ENCODE data around the gene KCNQ1OT1. TPM values are rescaled to one million over a fixed set of nuclear protein-coding genes. Genes with fewer than 3 reads are reported as not detected.

The KCNQ1OT1 gene
- total RNA-seq, 1 donor from 2014 or later: 7.2 TPM

DNA sequence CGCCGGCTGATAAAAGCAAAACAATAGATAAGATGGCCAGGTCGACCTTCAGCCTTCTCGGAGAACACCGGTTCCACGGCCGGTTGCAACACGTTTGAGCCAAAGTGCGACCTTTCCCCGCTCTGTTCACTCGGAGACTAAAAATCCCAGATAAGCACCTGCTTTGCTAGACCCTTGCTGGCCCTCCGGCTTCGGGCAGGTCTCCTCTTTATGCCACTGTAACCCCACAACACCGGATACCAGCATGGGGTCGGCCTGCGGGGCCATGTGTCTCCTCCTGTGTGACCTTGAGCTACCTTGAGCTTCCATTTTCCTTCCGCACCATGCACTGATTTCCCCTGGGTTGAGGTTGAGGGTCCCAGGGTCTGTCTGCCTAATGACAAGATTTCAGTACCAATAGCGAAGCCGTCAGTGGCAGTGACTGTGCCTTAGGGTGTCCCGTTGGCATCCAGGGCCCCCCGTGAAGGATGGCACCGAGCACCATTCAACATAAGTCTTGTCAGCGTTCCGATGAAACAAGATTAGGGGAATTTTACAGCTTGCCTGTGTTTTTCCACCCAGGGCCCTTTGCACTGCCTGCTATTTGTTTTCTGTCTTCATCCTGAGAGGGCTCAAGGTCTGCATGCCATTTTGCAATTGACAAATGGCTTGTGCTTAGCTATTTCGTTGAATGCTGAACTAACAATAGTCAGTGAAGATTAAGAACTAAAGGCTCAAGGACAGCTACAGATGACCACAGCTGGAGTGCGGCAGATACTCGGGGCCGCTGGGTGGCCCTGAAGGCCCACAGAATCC lies 136.4 kb downstream of the KCNQ1OT1 start:
- intact Hi-C loops (cut with DNase I): no loop called here
- DNase-seq (ENCODE audit: low spot score): peak; percentile 47
- ATAC-seq: no peak

DNA sequence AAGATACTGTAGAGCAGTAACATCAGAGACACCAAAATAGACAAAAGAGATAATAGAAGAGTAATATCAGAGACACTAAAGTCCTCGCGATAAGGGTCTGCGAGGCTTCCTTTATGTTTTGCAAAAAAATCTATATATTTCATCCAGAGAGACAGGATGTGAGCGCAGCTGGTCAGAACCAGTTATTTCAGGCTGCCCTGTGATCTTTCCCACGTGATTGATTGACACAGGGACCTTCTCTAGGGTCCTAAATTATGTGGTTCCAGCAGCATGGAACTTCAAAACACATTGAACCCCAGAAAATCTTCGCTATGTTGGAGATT lies 136.9 kb downstream of the KCNQ1OT1 start:
- ATAC-seq: no peak
- no peak for DNase-seq (ENCODE audit: low spot score)
- intact Hi-C loops (cut with DNase I): no loop called here

- ATAC-seq (peak; percentile 76), DNase-seq (ENCODE audit: low spot score) (peak; percentile 71)
- intact Hi-C loops (cut with DNase I): no loop called here
Observed at GRCh38 chr11:2561696-2562581, 137.9 kb downstream of the KCNQ1OT1 start.

- intact Hi-C loops (cut with DNase I): no loop called here
- DNase-seq (ENCODE audit: low spot score) (peak; percentile 55), ATAC-seq (no peak)
Observed at GRCh38 chr11:2559527-2560311, 140.1 kb downstream of the KCNQ1OT1 start.

DNA sequence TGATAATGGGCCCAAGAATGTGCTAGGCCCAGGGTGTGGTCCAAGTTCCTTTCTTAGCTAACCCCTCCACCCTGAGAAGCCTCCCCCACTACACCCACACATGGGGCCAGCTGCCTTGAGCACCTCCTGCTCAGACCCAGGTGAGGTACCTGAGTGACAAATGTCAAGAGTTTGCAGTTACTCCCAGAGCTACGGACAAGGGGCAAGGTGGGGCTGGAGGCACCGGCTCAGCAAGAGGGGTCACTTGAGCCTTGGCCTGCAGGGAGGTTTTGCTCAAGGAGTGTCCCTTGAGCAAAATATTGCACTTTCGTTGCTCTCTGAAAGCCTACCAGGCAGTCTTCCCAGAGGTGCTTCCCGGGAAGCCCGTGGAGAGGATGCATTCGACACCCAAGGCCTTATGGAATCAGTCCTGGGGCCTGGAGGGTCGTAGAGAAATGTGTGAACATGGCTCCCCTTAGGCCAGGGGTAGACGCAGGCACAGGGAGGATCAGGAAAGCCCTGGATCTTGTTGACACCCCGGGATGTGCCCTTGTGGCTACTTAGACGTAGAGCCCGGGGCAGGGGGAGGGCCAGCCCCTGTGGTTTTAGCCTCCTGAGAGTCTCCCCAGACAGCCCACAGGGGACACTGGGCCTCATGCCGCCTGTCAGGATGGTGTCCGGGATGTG lies 140.8 kb downstream of the KCNQ1OT1 start:
- intact Hi-C loops (cut with DNase I): no loop called here
- ATAC-seq (no peak), DNase-seq (ENCODE audit: low spot score) (peak; percentile 2)

DNA sequence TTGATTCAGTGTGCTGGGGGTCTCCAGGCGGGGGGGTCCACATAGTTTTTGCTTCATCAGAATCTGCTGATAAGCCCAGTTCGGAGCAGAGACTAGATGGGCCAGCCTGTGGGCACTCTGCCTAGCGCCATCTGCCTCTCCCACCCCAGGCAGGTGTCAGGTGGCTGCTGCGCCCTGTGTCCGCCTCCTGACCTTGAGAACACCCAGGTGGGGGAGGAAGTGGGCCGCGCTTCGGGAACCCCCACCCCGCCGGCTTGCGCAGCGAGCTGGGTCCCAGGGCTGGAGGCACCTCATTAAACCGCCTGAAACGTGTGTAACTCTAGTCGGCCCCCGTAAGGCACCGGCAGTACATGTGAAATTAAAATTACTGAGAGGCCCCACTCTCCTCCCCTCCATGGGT lies 141.4 kb downstream of the KCNQ1OT1 start:
- peak; percentile 47 for DNase-seq (ENCODE audit: low spot score)
- ATAC-seq: no peak
- intact Hi-C loops (cut with DNase I): no loop called here

Other genes with a start within 250 kb of the KCNQ1OT1 start
- 186 TPM for gene CDKN1C, start 185.8 kb upstream of the KCNQ1OT1 start, total RNA-seq
- gene PHLDA2, start 229.4 kb upstream of the KCNQ1OT1 start, total RNA-seq: 7.5 TPM